Limb (tissue), 2 donors: ENCODE results near the gene C2orf42.
"Not testable (repeated sequence)": the region's sequence is repeated elsewhere in the genome, so short reads cannot be mapped to it uniquely, and the experiment has no call there.

Source experiments
- DNase-seq, 2 donors: peaks; one replicate each; pipeline ENCODE4 v3.0.0-alpha.2; 2016; ENCODE audit errors: extremely low spot score in 2 of 2

The C2orf42 gene

GRCh38 chr2:70132244-70133126 lies 58.3 kb downstream of the C2orf42 start:
- DNase-seq, result peak in 1 of 2 donors; percentile 72

GRCh38 chr2:70131344-70132143 lies 59.3 kb downstream of the C2orf42 start:
- not testable (repeated sequence) for DNase-seq

GRCh38 chr2:70128005-70128404 lies 62.8 kb downstream of the C2orf42 start:
- no peak for DNase-seq

GRCh38 chr2:70126413-70126812 lies 64.4 kb downstream of the C2orf42 start:
- DNase-seq, result no peak

GRCh38 chr2:70125498-70125898 lies 65.3 kb downstream of the C2orf42 start:
- no peak for DNase-seq

- peak; percentile 73 to 85 for DNase-seq
Observed at GRCh38 chr2:70124983-70125480, 65.8 kb downstream of the C2orf42 start.

- DNase-seq, result no peak
Observed at GRCh38 chr2:70123829-70124116, 67.0 kb downstream of the C2orf42 start.

GRCh38 chr2:70123051-70123828 lies 67.6 kb downstream of the C2orf42 start:
- DNase-seq, result peak; percentile 74 to 86

- no peak for DNase-seq
Observed at GRCh38 chr2:70122470-70122869, 68.3 kb downstream of the C2orf42 start.

- no peak for DNase-seq
Observed at GRCh38 chr2:70121627-70122372, 69.0 kb downstream of the C2orf42 start.

- DNase-seq, result no peak
Observed at GRCh38 chr2:70118798-70119454, 71.9 kb downstream of the C2orf42 start.

- no peak for DNase-seq
Observed at GRCh38 chr2:70116936-70117552, 73.8 kb downstream of the C2orf42 start.

GRCh38 chr2:70115646-70116442 lies 75.0 kb downstream of the C2orf42 start:
- no peak for DNase-seq

- DNase-seq, result no peak
Observed at GRCh38 chr2:70113359-70114070, 77.3 kb downstream of the C2orf42 start.

- DNase-seq, result no peak
Observed at GRCh38 chr2:70111752-70112591, 78.8 kb downstream of the C2orf42 start.

- not testable (repeated sequence) for DNase-seq
Observed at GRCh38 chr2:70110397-70110796, 80.4 kb downstream of the C2orf42 start.

GRCh38 chr2:70106138-70106537 lies 84.7 kb downstream of the C2orf42 start:
- DNase-seq, result not testable (repeated sequence)
